KOPT-K1 (cell line): Measurements from ENCODE around the gene SAMD10.
"Not testable (repeated sequence)": the region's sequence is repeated elsewhere in the genome, so short reads cannot be mapped to it uniquely, and the experiment has no call there.

Experiments
- H3K27ac ChIP-seq: fragments of 200-600 bp; sonication (generic); 2 replicates; pipeline ENCODE4 v1.5.1; 2016; ENCODE audit warnings: antibody characterized with exemption, mild to moderate bottlenecking, low read depth, low read length; ENCODE audit not compliant: poor library complexity, severe bottlenecking
- H3K36me3 ChIP-seq: fragments of 200-600 bp; sonication (generic); 2 replicates; pipeline ENCODE4 v1.5.1; 2017; ENCODE audit warnings: antibody characterized with exemption, mild to moderate bottlenecking, low read length, moderate library complexity; ENCODE audit not compliant: insufficient read depth
- H3K9me3 ChIP-seq: fragments of 200-600 bp; sonication (generic); 2 replicates; pipeline ENCODE4 v1.5.1; 2017; ENCODE audit warnings: antibody characterized with exemption, low read length, mild to moderate bottlenecking; ENCODE audit not compliant: insufficient read depth, poor library complexity, severe bottlenecking

Gene SAMD10

GRCh38 chr20:63979557-63980316 is at the start of gene SAMD10:
TSS of gene SAMD10 (minus strand) at chr20:63979642. CDS start at chr20:63979467, 175 bp downstream.
- peak within 1 kb of the TSS; percentile 88 for H3K27ac ChIP-seq
- no peaks in the 10 kb centered on the region for H3K9me3 ChIP-seq
- peaks cover 25% of the 10 kb centered on the region for H3K36me3 ChIP-seq

GRCh38 chr20:64027981-64028685 is 48.7 kb upstream of the SAMD10 start:
- Histone ChIP-seq H3K9me3 (no peaks in the 10 kb centered on the region), H3K36me3 (peaks cover 99% of the 10 kb centered on the region), H3K27ac (no peak overlapping the region)

- H3K36me3 ChIP-seq: peaks cover 100% of the 10 kb centered on the region
- H3K27ac ChIP-seq: no peak overlapping the region
Measured at GRCh38 chr20:64025826-64026412, 46.5 kb upstream of the SAMD10 start.

GRCh38 chr20:64025101-64025825 is 45.8 kb upstream of the SAMD10 start:
- no peaks in the 10 kb centered on the region for H3K9me3 ChIP-seq
- H3K27ac ChIP-seq: no peak overlapping the region
- peaks cover 98% of the 10 kb centered on the region for H3K36me3 ChIP-seq

More at GRCh38 chr20:64025826-64026412, 46.5 kb upstream of the SAMD10 start:
- H3K9me3 ChIP-seq: no peaks in the 10 kb centered on the region

GRCh38 chr20:64024141-64024990 is 44.9 kb upstream of the SAMD10 start:
- Histone ChIP-seq H3K9me3 (no peaks in the 10 kb centered on the region), H3K36me3 (peaks cover 98% of the 10 kb centered on the region)

GRCh38 chr20:64023361-64024140 is 44.1 kb upstream of the SAMD10 start:
- Histone ChIP-seq H3K36me3 (peaks cover 98% of the 10 kb centered on the region), H3K27ac (no peak overlapping the region), H3K9me3 (no peaks in the 10 kb centered on the region)

More at GRCh38 chr20:64024141-64024990, 44.9 kb upstream of the SAMD10 start:
- H3K27ac ChIP-seq: no peak overlapping the region

GRCh38 chr20:64022671-64023360 is 43.4 kb upstream of the SAMD10 start:
- H3K9me3 ChIP-seq: no peaks in the 10 kb centered on the region
- H3K36me3 ChIP-seq: peaks cover 98% of the 10 kb centered on the region
- no peak overlapping the region for H3K27ac ChIP-seq

GRCh38 chr20:64021124-64021975 is 41.9 kb upstream of the SAMD10 start:
- H3K27ac ChIP-seq: no peak overlapping the region
- H3K9me3 ChIP-seq: no peaks in the 10 kb centered on the region
- peaks cover 98% of the 10 kb centered on the region for H3K36me3 ChIP-seq

GRCh38 chr20:64015635-64016034 is 36.2 kb upstream of the SAMD10 start:
- H3K27ac ChIP-seq: no peak overlapping the region
- H3K36me3 ChIP-seq: peaks cover 89% of the 10 kb centered on the region
- peaks cover 10% of the 10 kb centered on the region for H3K9me3 ChIP-seq

DNA sequence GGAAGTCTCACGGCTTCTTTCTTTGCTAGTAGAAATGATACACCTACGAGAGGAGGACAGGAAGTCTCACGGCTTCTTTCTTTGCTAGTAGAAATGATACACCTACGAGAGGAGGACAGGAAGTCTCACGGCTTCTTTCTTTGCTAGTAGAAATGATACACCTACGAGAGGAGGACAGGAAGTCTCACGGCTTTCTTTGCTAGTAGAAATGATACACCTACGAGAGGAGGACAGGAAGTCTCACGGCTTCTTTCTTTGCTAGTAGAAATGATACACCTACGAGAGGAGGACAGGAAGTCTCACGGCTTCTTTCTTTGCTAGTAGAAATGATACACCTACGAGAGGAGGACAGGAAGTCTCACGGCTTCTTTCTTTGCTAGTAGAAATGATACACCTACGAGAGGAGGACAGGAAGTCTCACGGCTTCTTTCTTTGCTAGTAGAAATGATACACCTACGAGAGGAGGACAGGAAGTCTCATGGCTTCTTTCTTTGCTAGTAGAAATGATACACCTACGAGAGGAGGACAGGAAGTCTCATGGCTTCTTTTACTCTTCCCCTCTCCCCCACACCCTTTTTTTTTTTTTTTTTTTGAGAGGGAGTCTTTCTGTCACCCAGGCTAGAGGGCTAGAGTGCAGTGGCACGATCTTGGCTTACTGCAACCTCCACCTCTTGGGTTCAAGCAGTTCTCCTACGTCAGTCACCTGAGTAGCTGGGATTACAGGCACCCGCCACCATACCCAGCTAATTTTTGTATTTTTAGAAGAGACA is 33.1 kb upstream of the SAMD10 start:
- Histone ChIP-seq H3K9me3 (peaks cover 35% of the 10 kb centered on the region), H3K36me3 (peaks cover 90% of the 10 kb centered on the region)
- H3K27ac ChIP-seq: not testable (repeated sequence)

- peaks cover 90% of the 10 kb centered on the region for H3K36me3 ChIP-seq
- no peak overlapping the region for H3K27ac ChIP-seq
- H3K9me3 ChIP-seq: peaks cover 35% of the 10 kb centered on the region
Measured at GRCh38 chr20:64011366-64011779, 31.9 kb upstream of the SAMD10 start.

- H3K27ac ChIP-seq: no peak overlapping the region
- peaks cover 90% of the 10 kb centered on the region for H3K36me3 ChIP-seq
- peaks cover 35% of the 10 kb centered on the region for H3K9me3 ChIP-seq
Measured at GRCh38 chr20:64010711-64011237, 31.3 kb upstream of the SAMD10 start.
